ENCODE results near the gene NOTCH2NLA.
"Not testable (repeated sequence)": the region's sequence is repeated elsewhere in the genome, so short reads cannot be mapped to it uniquely, and the experiment has no call there.

DNA sequence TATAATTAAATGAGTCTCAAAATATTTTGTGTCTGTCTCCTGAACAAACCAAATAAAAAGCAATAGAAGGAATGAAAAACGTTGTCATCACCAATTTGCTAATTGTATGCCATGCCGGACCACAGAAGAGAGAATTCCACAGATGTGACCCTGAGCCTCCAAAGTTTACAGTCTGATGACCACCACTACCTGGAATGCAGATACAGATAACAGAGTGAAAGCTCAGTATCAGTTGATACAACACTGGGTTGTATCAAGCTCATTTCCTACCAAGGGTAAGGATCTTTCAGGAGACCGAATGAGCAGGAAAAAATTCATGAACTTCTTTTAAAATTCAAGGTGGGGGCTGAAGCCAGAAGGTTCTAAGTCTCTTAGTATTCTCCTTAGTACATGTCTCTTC lies 43.9 kb upstream of the NOTCH2NLA start:
- TF ChIP-seq, protein P1, sequence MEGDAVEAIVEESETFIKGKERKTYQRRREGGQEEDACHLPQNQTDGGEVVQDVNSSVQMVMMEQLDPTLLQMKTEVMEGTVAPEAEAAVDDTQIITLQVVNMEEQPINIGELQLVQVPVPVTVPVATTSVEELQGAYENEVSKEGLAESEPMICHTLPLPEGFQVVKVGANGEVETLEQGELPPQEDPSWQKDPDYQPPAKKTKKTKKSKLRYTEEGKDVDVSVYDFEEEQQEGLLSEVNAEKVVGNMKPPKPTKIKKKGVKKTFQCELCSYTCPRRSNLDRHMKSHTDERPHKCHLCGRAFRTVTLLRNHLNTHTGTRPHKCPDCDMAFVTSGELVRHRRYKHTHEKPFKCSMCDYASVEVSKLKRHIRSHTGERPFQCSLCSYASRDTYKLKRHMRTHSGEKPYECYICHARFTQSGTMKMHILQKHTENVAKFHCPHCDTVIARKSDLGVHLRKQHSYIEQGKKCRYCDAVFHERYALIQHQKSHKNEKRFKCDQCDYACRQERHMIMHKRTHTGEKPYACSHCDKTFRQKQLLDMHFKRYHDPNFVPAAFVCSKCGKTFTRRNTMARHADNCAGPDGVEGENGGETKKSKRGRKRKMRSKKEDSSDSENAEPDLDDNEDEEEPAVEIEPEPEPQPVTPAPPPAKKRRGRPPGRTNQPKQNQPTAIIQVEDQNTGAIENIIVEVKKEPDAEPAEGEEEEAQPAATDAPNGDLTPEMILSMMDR (IDR thresholded peaks at IDR 0.05 in 4 of 5, conservative IDR thresholded peaks at IDR 0.05 in 1 of 5) = not testable (repeated sequence)
- not testable (repeated sequence) for TF ChIP-seq POLR2A (IDR thresholded peaks at IDR 0.05)

All from gastrocnemius medialis (tissue), 4 donors.